Lower leg skin (tissue), 4 donors: ENCODE results near the gene ZNF385C. TPM values are rescaled to one million over a fixed set of nuclear protein-coding genes. Genes with fewer than 3 reads are reported as not detected.

Experiments used
- DNase-seq, 2 donors: peaks; one replicate each; pipeline ENCODE4 v3.0.0-alpha.2; 2019; ENCODE audit warnings: low spot score in 2 of 2
- H3K4me3 ChIP-seq: fragments of 200-600 bp; sonication (generic); 2 replicates; pipeline ENCODE4 v1.5.1; 2017; ENCODE audit warnings: mild to moderate bottlenecking, low read depth; ENCODE audit not compliant: poor library complexity, severe bottlenecking
- POLR2A ChIP-seq, 2 donors: fragments of 450-650 bp; IDR thresholded peaks; one replicate each; pipeline ENCODE4 v1.6.1; 2016 to 2017; ENCODE audit warnings: antibody characterized with exemption in 2 of 2, mild to moderate bottlenecking in 1 of 2, moderate library complexity in 1 of 2
- WGBS, 2 donors: methylation state at CpG; one replicate each; pipeline ENCODE4 v1.1.5; 2018; 5-methylcytosine and 5-hydroxymethylcytosine counted together
- intact Hi-C: fragments of 100-400 bp; cut with DNase I; formaldehyde crosslinking; loops from one replicate; pipeline ENCODE4 v1.15.0; 2023; ENCODE audit warnings: low total_unique reads
- total RNA-seq, 4 donors: library from RNA; depleted of rRNA; stranded (reverse); fragments of >200 nt; gene quantifications; one replicate each; pipeline ENCODE4 v1.1.0, GENCODE V29; 2016
- TF ChIP-seq, protein P1 (sequence below), 3 donors: fragments of 450-650 bp; IDR thresholded peaks; one replicate each; pipeline ENCODE4 v1.5.1; 2016; ENCODE audit warnings: antibody characterized with exemption in 3 of 3, mild to moderate bottlenecking in 3 of 3, moderate library complexity in 2 of 3

The ZNF385C gene
- total RNA-seq, 4 donors from 2014 or later: 0.29 to 1.3 TPM; not detected in 2

DNA sequence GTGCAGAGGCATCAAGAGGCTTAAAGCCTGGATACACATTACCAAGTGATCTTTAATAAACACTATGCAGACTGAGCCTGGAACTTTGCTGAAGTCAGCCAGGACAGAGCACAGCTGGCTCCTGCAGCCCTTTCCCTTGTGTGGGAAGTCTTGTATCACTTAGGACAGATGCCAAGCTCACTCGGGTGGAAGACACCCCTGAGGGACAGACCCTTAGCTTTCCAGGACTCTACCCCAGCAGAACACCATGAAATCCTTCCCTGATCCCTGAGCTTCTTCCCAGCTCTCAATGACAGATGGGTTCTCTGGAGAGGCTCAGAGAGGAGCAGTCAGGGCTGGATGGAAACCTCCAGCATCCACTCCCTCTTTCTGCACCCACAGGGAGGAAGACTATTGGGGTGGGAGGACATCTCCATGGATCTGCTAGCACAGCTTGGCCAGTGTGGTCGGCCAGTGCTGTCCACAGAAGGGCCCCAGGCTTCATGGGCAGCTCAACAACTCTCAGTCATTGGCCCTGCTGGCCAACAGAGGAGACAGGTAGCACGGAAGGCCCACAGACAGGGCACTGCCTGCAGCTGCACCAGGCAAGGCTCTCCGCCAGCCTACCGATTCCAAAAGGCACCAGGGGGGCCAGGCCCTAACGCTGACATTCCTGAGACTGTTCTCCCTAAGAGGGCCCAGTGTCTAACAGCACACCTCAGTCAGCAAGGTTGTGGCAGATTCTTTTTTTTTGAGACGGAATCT, 40.6 kb upstream of the ZNF385C start:
- 68 to 79% methylated on average over 7 of the region's 7 CpGs for WGBS, 2 donors
- no peak for DNase-seq
- intact Hi-C loops: no loop called here
- no peak for TF ChIP-seq POLR2A (IDR thresholded peaks at IDR 0.05)
- TF ChIP-seq, protein P1, sequence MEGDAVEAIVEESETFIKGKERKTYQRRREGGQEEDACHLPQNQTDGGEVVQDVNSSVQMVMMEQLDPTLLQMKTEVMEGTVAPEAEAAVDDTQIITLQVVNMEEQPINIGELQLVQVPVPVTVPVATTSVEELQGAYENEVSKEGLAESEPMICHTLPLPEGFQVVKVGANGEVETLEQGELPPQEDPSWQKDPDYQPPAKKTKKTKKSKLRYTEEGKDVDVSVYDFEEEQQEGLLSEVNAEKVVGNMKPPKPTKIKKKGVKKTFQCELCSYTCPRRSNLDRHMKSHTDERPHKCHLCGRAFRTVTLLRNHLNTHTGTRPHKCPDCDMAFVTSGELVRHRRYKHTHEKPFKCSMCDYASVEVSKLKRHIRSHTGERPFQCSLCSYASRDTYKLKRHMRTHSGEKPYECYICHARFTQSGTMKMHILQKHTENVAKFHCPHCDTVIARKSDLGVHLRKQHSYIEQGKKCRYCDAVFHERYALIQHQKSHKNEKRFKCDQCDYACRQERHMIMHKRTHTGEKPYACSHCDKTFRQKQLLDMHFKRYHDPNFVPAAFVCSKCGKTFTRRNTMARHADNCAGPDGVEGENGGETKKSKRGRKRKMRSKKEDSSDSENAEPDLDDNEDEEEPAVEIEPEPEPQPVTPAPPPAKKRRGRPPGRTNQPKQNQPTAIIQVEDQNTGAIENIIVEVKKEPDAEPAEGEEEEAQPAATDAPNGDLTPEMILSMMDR (IDR thresholded peaks at IDR 0.05): no peak
- H3K4me3 ChIP-seq: no peak overlapping the region

DNA sequence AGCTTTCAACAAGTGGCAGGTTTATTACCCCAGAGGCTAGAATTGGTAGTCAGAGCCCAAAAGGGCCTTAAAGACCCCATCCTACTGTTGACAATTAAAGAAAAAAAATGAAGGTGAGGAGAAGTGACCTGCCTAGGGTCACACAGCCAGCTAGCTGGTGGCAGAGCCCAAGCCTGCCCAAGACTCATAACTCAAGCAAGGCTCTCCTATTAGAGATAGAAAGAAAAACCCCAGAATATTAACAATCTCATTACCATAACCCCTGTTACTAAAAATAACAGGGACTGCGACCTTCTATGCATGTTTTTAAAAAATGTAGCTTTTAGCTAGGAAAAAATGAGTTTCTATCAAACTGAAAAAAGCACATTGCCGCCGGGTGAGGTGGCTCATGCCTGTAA, 38.4 kb upstream of the ZNF385C start:
- 83% methylated on average over 3 of the region's 3 CpGs for WGBS, 2 donors
- no peak for DNase-seq
- intact Hi-C loops: no loop called here
- TF ChIP-seq, protein P1 (IDR thresholded peaks at IDR 0.05): no peak
- TF ChIP-seq POLR2A (IDR thresholded peaks at IDR 0.05): no peak
- H3K4me3 ChIP-seq: no peak overlapping the region

DNA sequence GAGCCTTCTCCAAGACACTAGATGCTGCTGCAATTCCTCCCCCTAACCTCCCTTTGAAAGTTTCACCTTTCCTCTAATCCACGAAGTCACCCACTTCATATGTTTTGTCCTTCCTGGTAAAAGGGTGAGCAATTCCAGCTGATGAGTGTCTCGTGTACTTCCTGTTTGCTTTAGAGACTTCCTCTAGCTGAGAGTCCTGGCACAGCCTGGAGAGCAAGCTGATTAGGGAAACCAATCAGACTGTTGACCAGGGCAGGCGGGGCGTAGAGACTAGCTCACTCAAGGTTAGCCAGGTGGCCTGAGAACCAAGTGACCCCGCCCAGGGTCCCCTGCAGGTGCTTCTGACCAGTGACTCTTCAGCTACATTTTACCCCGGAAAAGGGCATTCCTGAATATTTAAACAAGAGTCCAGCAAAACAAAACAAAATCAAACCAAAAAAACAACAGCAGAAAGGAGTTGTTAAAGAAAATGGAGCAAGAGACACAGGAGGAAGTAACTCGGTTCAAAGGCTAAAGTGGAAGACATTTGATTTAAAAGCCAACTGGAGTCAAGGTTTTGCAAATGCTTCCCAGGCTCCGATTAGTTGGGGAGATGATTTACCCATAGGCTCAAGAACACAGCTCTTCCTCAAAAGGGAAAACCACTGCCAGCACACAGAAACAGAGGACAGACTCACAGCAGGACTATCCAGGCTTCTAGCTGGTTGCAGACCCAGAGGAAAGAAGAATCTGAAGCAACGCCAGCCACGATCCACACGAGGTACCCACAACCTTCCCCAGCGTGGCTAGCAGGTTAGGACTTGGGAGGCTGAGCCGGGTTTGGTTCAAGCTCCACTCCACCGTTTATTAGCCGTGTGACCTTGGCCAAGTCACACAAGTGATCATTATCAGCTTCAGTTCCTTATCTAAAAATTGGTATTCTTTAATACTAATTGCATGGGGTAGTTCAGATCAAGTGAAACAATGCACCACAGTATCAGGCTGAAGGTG, 37.7 kb upstream of the ZNF385C start:
- no peak for TF ChIP-seq POLR2A (IDR thresholded peaks at IDR 0.05)
- TF ChIP-seq, protein P1 (IDR thresholded peaks at IDR 0.05): peak in 1 of 3 donors; percentile 57
- intact Hi-C loops: no loop called here
- H3K4me3 ChIP-seq: no peak overlapping the region
- WGBS, 2 donors: 65 to 71% methylated on average over 15 of the region's 15 CpGs
- no peak for DNase-seq

DNA sequence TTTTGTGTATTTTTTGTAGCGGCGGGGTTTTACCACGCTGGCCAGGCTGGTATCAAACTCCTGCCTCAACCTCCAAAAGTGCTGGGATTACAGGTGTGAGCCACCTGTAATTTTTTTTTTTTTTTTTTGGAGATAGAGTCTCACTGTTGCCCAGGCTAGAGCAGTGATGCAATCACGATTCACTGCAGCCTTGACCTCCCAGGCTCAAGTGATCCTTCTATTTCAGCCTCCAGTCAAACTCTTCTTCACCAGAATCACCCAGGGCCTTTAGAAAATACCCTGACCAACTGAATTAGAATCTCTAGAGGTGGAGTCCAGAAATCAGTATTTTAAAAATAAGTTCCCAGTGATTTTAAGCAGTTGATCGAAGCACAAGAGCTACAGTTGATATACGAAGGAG, 36.9 kb upstream of the ZNF385C start:
- TF ChIP-seq, protein P1 (IDR thresholded peaks at IDR 0.05): no peak
- TF ChIP-seq POLR2A (IDR thresholded peaks at IDR 0.05): no peak
- H3K4me3 ChIP-seq: no peak overlapping the region
- WGBS, 2 donors: 94 to 96% methylated on average over 6 of the region's 6 CpGs
- no peak for DNase-seq
- intact Hi-C loops: no loop called here

DNA sequence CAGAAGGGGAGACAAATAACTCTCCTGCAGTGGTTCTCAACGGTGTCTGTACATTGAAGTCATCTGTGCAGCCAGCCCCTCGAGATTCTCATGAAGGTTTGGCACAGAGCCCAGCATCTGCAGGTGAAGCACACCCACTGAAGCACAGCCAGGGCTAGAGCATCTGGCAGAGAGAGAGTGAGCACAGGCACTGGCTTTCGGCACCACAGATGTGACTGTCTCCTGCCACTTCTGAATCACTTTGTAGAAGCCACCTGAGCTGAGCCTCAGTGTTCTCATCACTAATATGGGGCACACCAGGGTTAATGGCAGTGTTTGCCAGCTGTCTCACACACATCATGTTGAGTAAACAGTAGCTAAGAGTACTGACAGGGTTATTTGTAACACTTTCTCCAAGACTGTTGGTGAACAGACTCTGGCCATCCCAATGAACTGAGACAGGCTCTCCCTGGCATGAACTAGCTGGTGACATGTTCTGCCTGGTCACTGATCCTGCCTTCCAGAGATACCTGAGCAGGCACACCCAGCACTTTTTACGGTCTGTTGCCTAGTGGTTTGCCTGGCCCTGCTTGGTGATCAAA, 35.3 kb upstream of the ZNF385C start:
- 23 to 33% methylated on average over 4 of the region's 4 CpGs for WGBS, 2 donors
- TF ChIP-seq, protein P1 (IDR thresholded peaks at IDR 0.05): no peak
- no peak for TF ChIP-seq POLR2A (IDR thresholded peaks at IDR 0.05)
- intact Hi-C loops: no loop called here
- no peak for DNase-seq
- H3K4me3 ChIP-seq: no peak overlapping the region
